ENCODE data around the gene SRC. TPM values are rescaled to one million over a fixed set of nuclear protein-coding genes. Genes with fewer than 3 reads are reported as not detected.

The SRC gene
- total RNA-seq, 1 experiment from 2014 or later: 185 TPM

GRCh38 chr20:37354210-37355195 lies 8.6 kb downstream of the SRC start:
- intact Hi-C loops (cut with micrococcal nuclease; ENCODE audit: unreplicated experiment): no loop called here
- no peaks in the 10 kb centered on the region for H3K27me3 Mint-ChIP-seq (ENCODE audit: unreplicated experiment)
- no peak overlapping the region for H3K27ac Mint-ChIP-seq (ENCODE audit: unreplicated experiment)
- CTCF ChIA-PET: interaction anchor here (0.5 kb wide), 1 partner anchor 9 kb away, joined by 4 read pairs; the partner anchor contains the start of gene SRC
- H3K4me3 Mint-ChIP-seq (ENCODE audit: low read depth, unreplicated experiment): no peak overlapping the region
- no TSS peak for BruUV-seq (replicated peaks)
- peaks cover 59% of the 10 kb centered on the region for H3K36me3 Mint-ChIP-seq (ENCODE audit: insufficient read depth, unreplicated experiment)
- H3K4me1 Mint-ChIP-seq (ENCODE audit: low read depth, unreplicated experiment): peaks cover 82% of the 10 kb centered on the region
- no peak for TF ChIP-seq CTCF (IDR thresholded peaks at IDR 0.05; ENCODE audit: unreplicated experiment)
- DNase-seq: no peak
- no peaks in the 10 kb centered on the region for H3K9me3 Mint-ChIP-seq (ENCODE audit: low read depth, unreplicated experiment)

- H3K27ac Mint-ChIP-seq (ENCODE audit: unreplicated experiment): no peak overlapping the region
- no peaks in the 10 kb centered on the region for H3K9me3 Mint-ChIP-seq (ENCODE audit: low read depth, unreplicated experiment)
- no peak for DNase-seq
- H3K36me3 Mint-ChIP-seq (ENCODE audit: insufficient read depth, unreplicated experiment): peaks cover 51% of the 10 kb centered on the region
- intact Hi-C loops (cut with micrococcal nuclease; ENCODE audit: unreplicated experiment): no loop called here
- CTCF ChIA-PET: interaction anchor here (0.5 to 1.4 kb wide), 4 partner anchors 10 to 160 kb away, joined by 4 to 5 read pairs (median 4); partner anchors contain the start of gene SRC
- BruUV-seq (replicated peaks): no TSS peak
- H3K4me1 Mint-ChIP-seq (ENCODE audit: low read depth, unreplicated experiment): peaks cover 82% of the 10 kb centered on the region
- no peaks in the 10 kb centered on the region for H3K27me3 Mint-ChIP-seq (ENCODE audit: unreplicated experiment)
- H3K4me3 Mint-ChIP-seq (ENCODE audit: low read depth, unreplicated experiment): no peak overlapping the region
- no peak for TF ChIP-seq CTCF (IDR thresholded peaks at IDR 0.05; ENCODE audit: unreplicated experiment)
Observed at GRCh38 chr20:37355252-37356180, 9.6 kb downstream of the SRC start.

GRCh38 chr20:37356387-37356786 lies 10.4 kb downstream of the SRC start:
- CTCF ChIA-PET: interaction anchor here (0.5 to 1.4 kb wide), 3 partner anchors 21 to 161 kb away, joined by 3 to 5 read pairs (median 4); no protein-coding TSS in a partner anchor
- intact Hi-C loops (cut with micrococcal nuclease; ENCODE audit: unreplicated experiment): no loop called here
- DNase-seq: no peak

More at GRCh38 chr20:37356387-37356786, 10.4 kb downstream of the SRC start:
- Mint-ChIP-seq H3K4me3 (ENCODE audit: low read depth, unreplicated experiment) (no peak overlapping the region), H3K27ac (ENCODE audit: unreplicated experiment) (no peak overlapping the region), H3K27me3 (ENCODE audit: unreplicated experiment) (no peaks in the 10 kb centered on the region), H3K4me1 (ENCODE audit: low read depth, unreplicated experiment) (peaks cover 75% of the 10 kb centered on the region), H3K9me3 (ENCODE audit: low read depth, unreplicated experiment) (no peaks in the 10 kb centered on the region), H3K36me3 (ENCODE audit: insufficient read depth, unreplicated experiment) (peaks cover 43% of the 10 kb centered on the region)
- no peak for TF ChIP-seq CTCF (IDR thresholded peaks at IDR 0.05; ENCODE audit: unreplicated experiment)
- BruUV-seq (replicated peaks): no TSS peak
